Mucosa of rectum (tissue), 2 donors: ENCODE results near the gene RHNO1.
"Not testable (repeated sequence)": the region's sequence is repeated elsewhere in the genome, so short reads cannot be mapped to it uniquely, and the experiment has no call there.

Experiments
- H3K27ac ChIP-seq, 2 donors: one replicate each; pipeline ENCODE4 v1.7.0; 2013; ENCODE audit warnings: inconsistent platforms in 2 of 2, low read depth in 2 of 2, low read length in 2 of 2
- H3K27me3 ChIP-seq, 2 donors: one replicate each; pipeline ENCODE4 v1.7.0; 2013; ENCODE audit warnings: low read length in 2 of 2; ENCODE audit not compliant: control insufficient read depth in 2 of 2, insufficient read depth in 2 of 2
- H3K36me3 ChIP-seq, 2 donors: one replicate each; pipeline ENCODE4 v1.7.0; 2013; ENCODE audit warnings: low read length in 2 of 2; ENCODE audit not compliant: control insufficient read depth in 2 of 2, insufficient read depth in 2 of 2
- H3K4me1 ChIP-seq, 2 donors: one replicate each; pipeline ENCODE4 v1.7.0; 2013; ENCODE audit warnings: low read length in 2 of 2, mild to moderate bottlenecking in 1 of 2; ENCODE audit not compliant: control insufficient read depth in 2 of 2, insufficient read depth in 2 of 2
- H3K4me3 ChIP-seq, 2 donors: one replicate each; pipeline ENCODE4 v1.7.0; 2013; ENCODE audit warnings: low read length in 2 of 2
- H3K9ac ChIP-seq, 2 donors: one replicate each; pipeline ENCODE4 v1.7.0; 2013; ENCODE audit warnings: low read length in 2 of 2, low read depth in 1 of 2, mild to moderate bottlenecking in 1 of 2
- H3K9me3 ChIP-seq, 2 donors: one replicate each; pipeline ENCODE4 v1.7.0; 2013; ENCODE audit warnings: low read length in 2 of 2; ENCODE audit not compliant: control insufficient read depth in 2 of 2
- donor health status: healthy.
- donor health status: Normal muscosa, but diverticular disease.

Gene RHNO1

GRCh38 chr12:2858334-2858733, 18.7 kb upstream of the RHNO1 start:
- Histone ChIP-seq H3K9me3 (no peaks in the 10 kb centered on the region), H3K27me3 (no peaks in the 10 kb centered on the region), H3K4me3 (no peak overlapping the region), H3K4me1 (peaks cover 7 to 19% of the 10 kb centered on the region in 2 donors), H3K9ac (no peak overlapping the region), H3K27ac (no peak overlapping the region), H3K36me3 (peaks cover 2 to 11% of the 10 kb centered on the region in 2 donors)

GRCh38 chr12:2858944-2859421, 18.0 kb upstream of the RHNO1 start:
- Histone ChIP-seq H3K36me3 (peaks cover 2 to 11% of the 10 kb centered on the region in 2 donors), H3K9me3 (no peaks in the 10 kb centered on the region), H3K4me1 (peaks cover 7 to 16% of the 10 kb centered on the region in 2 donors), H3K4me3 (no peak overlapping the region), H3K27ac (no peak overlapping the region), H3K9ac (no peak overlapping the region), H3K27me3 (no peaks in the 10 kb centered on the region)

GRCh38 chr12:2860170-2860569, 16.9 kb upstream of the RHNO1 start:
- H3K4me3 ChIP-seq, result no peak overlapping the region
- peaks cover 0 to 6% of the 10 kb centered on the region in 2 donors for H3K4me1 ChIP-seq
- no peak overlapping the region for H3K27ac ChIP-seq
- H3K9ac ChIP-seq, result no peak overlapping the region
- no peaks in the 10 kb centered on the region for H3K9me3 ChIP-seq
- H3K36me3 ChIP-seq, result peaks cover 2 to 11% of the 10 kb centered on the region in 2 donors
- H3K27me3 ChIP-seq, result no peaks in the 10 kb centered on the region

- H3K4me3 ChIP-seq, result no peak overlapping the region
- no peak overlapping the region for H3K9ac ChIP-seq
- H3K36me3 ChIP-seq, result peaks cover 2 to 6% of the 10 kb centered on the region in 2 donors
- H3K27me3 ChIP-seq, result no peaks in the 10 kb centered on the region
- no peak overlapping the region for H3K27ac ChIP-seq
- no peaks in the 10 kb centered on the region for H3K4me1 ChIP-seq
- H3K9me3 ChIP-seq, result no peaks in the 10 kb centered on the region
Observed at GRCh38 chr12:2862876-2863275, 14.1 kb upstream of the RHNO1 start.

- H3K27me3 ChIP-seq, H3K4me3 ChIP-seq, H3K27ac ChIP-seq, H3K4me1 ChIP-seq, H3K9ac ChIP-seq, H3K9me3 ChIP-seq, H3K36me3 ChIP-seq: not testable (repeated sequence)
Observed at GRCh38 chr12:2863402-2863801, 13.6 kb upstream of the RHNO1 start.

GRCh38 chr12:2864198-2864597, 12.8 kb upstream of the RHNO1 start:
- Histone ChIP-seq H3K9me3 (no peaks in the 10 kb centered on the region), H3K27ac (no peak overlapping the region), H3K4me1 (no peaks in the 10 kb centered on the region), H3K4me3 (no peak overlapping the region), H3K27me3 (no peaks in the 10 kb centered on the region), H3K36me3 (peaks cover 0 to 2% of the 10 kb centered on the region in 2 donors), H3K9ac (no peak overlapping the region)

- H3K36me3 ChIP-seq, H3K4me1 ChIP-seq, H3K27ac ChIP-seq: not testable (repeated sequence)
Observed at GRCh38 chr12:2868986-2869632, 7.9 kb upstream of the RHNO1 start.

GRCh38 chr12:2876431-2877046, 484 bp upstream of the RHNO1 start:
- H3K4me1 ChIP-seq, result peaks cover 13 to 16% of the 10 kb centered on the region in 2 donors
- peak overlapping the region; percentile 77 to 95 for H3K4me3 ChIP-seq
- H3K27me3 ChIP-seq, result no peaks in the 10 kb centered on the region
- no peaks in the 10 kb centered on the region for H3K9me3 ChIP-seq
- H3K36me3 ChIP-seq, result no peaks in the 10 kb centered on the region
- H3K9ac ChIP-seq, result peak overlapping the region; percentile 56 to 73
- peak overlapping the region; percentile 74 to 94 for H3K27ac ChIP-seq

More at GRCh38 chr12:2868986-2869632, 7.9 kb upstream of the RHNO1 start:
- not testable (repeated sequence) for H3K27me3 ChIP-seq, H3K9me3 ChIP-seq, H3K9ac ChIP-seq, H3K4me3 ChIP-seq

GRCh38 chr12:2877953-2878732, 1.1 kb downstream of the RHNO1 start:
- Histone ChIP-seq H3K9ac (peak overlapping the region in 1 of 2 donors; percentile 95), H3K4me1 (peaks cover 13 to 16% of the 10 kb centered on the region in 2 donors), H3K4me3 (peak overlapping the region; percentile 95 to 99), H3K27ac (peak overlapping the region; percentile 94), H3K9me3 (no peaks in the 10 kb centered on the region), H3K27me3 (no peaks in the 10 kb centered on the region), H3K36me3 (no peaks in the 10 kb centered on the region)

GRCh38 chr12:2879853-2880252, 2.8 kb downstream of the RHNO1 start:
- H3K4me3 ChIP-seq, result no peak overlapping the region
- H3K9ac ChIP-seq, result no peak overlapping the region
- H3K36me3 ChIP-seq, result no peaks in the 10 kb centered on the region
- H3K27me3 ChIP-seq, result no peaks in the 10 kb centered on the region
- no peak overlapping the region for H3K27ac ChIP-seq
- H3K4me1 ChIP-seq, result peaks cover 13 to 16% of the 10 kb centered on the region in 2 donors
- H3K9me3 ChIP-seq, result no peaks in the 10 kb centered on the region
